Measurements from ENCODE around the gene CENPV.
"Not testable (repeated sequence)": the region's sequence is repeated elsewhere in the genome, so short reads cannot be mapped to it uniquely, and the experiment has no call there.

The CENPV gene

GRCh38 chr17:16314859-16315258 is 38.4 kb downstream of the CENPV start:
- no peak for DNase-seq (ENCODE audit: extremely low read depth in 1 of 2, low read depth in 1 of 2)

- no peak for DNase-seq (ENCODE audit: extremely low read depth in 1 of 2, low read depth in 1 of 2)
These were observed 39.1 kb downstream of the CENPV start for GRCh38 chr17:16314189-16314588.

- no peak for DNase-seq (ENCODE audit: extremely low read depth in 1 of 2, low read depth in 1 of 2)
These were observed 39.9 kb downstream of the CENPV start for GRCh38 chr17:16313139-16314090.

GRCh38 chr17:16312061-16312460 is 41.2 kb downstream of the CENPV start:
- DNase-seq (ENCODE audit: extremely low read depth in 1 of 2, low read depth in 1 of 2), result not testable (repeated sequence)

- no peak for DNase-seq (ENCODE audit: extremely low read depth in 1 of 2, low read depth in 1 of 2)
These were observed 47.1 kb downstream of the CENPV start for GRCh38 chr17:16306211-16306610.

GRCh38 chr17:16304830-16305229 is 48.4 kb downstream of the CENPV start:
- DNase-seq (ENCODE audit: extremely low read depth in 1 of 2, low read depth in 1 of 2), result no peak

GRCh38 chr17:16302856-16303255 is 50.4 kb downstream of the CENPV start:
- no peak for DNase-seq (ENCODE audit: extremely low read depth in 1 of 2, low read depth in 1 of 2)

- DNase-seq (ENCODE audit: extremely low read depth in 1 of 2, low read depth in 1 of 2), result no peak
These were observed 51.1 kb downstream of the CENPV start for GRCh38 chr17:16301963-16302855.

- no peak for DNase-seq (ENCODE audit: extremely low read depth in 1 of 2, low read depth in 1 of 2)
These were observed 52.7 kb downstream of the CENPV start for GRCh38 chr17:16300554-16300953.

- no peak for DNase-seq (ENCODE audit: extremely low read depth in 1 of 2, low read depth in 1 of 2)
These were observed 55.1 kb downstream of the CENPV start for GRCh38 chr17:16298140-16298662.

GRCh38 chr17:16297367-16298139 is 55.7 kb downstream of the CENPV start:
- no peak for DNase-seq (ENCODE audit: extremely low read depth in 1 of 2, low read depth in 1 of 2)

- not testable (repeated sequence) for DNase-seq (ENCODE audit: extremely low read depth in 1 of 2, low read depth in 1 of 2)
These were observed 57.2 kb downstream of the CENPV start for GRCh38 chr17:16296072-16296471.

- no peak for DNase-seq (ENCODE audit: extremely low read depth in 1 of 2, low read depth in 1 of 2)
These were observed 58.7 kb downstream of the CENPV start for GRCh38 chr17:16294560-16294959.

- DNase-seq (ENCODE audit: extremely low read depth in 1 of 2, low read depth in 1 of 2), result no peak
These were observed 59.3 kb downstream of the CENPV start for GRCh38 chr17:16293931-16294330.

All from activated CD8-positive, alpha-beta memory T cell treated with anti-CD3 and anti-CD28 coated beads for 1 hour (primary cell).